ENCODE results near the gene GPR25. TPM values are rescaled to one million over a fixed set of nuclear protein-coding genes. Genes with fewer than 3 reads are reported as not detected.

GPR25 gene
- total and polyA plus RNA-seq, 10 of the 15 experiments (the other 5 are each of a cell fraction or from before 2014, with no cell fraction given), result not detected

GRCh38 chr1:200875416-200875815 is 2.6 kb downstream of the GPR25 start (continued):
- TF ChIP-seq E4F1 (IDR thresholded peaks at IDR 0.05; ENCODE audit: borderline replicate concordance, partially characterized antibody), result no peak
- no peak for TF ChIP-seq RFX5 (IDR thresholded peaks at IDR 0.05; ENCODE audit: low read depth, low read length)

- ChIA-PET CTCF (interaction anchor here (1.0 to 7.7 kb wide), 6 partner anchors 12 to 149 kb away, joined by 3 to 73 read pairs (median 10); partner anchors contain the start of gene INAVA), POLR2A (interaction anchor here (0.5 to 6.2 kb wide), 6 partner anchors 11 to 149 kb away, joined by 3 to 62 read pairs (median 10); no protein-coding TSS in a partner anchor), RAD21 (ENCODE audit: unreplicated experiment) (interaction anchor here (7.9 kb wide), 2 partner anchors 12 to 14 kb away, joined by 98 to 111 read pairs; partner anchors contain the start of gene INAVA), SMC1A (ENCODE audit: uncharacterized antibody, unreplicated experiment) (interaction anchor here (1.1 to 9.4 kb wide), 10 partner anchors 12 to 255 kb away, joined by 3 to 208 read pairs (median 7); partner anchors contain the start of gene INAVA)
- no peak overlapping the region for H2AFZ ChIP-seq (ENCODE audit: control insufficient read depth, low read depth, low read length)
- H3K4me1 ChIP-seq (ENCODE audit: control insufficient read depth, insufficient read depth, low read length), result peaks cover 17% of the 10 kb centered on the region
- WGBS (ENCODE audit: insufficient coverage, insufficient replicate concordance, low lambda C conversion rate, missing lambda C conversion rate), result 97% methylated on average over 3 of the region's 3 CpGs
- H3K4me2 ChIP-seq (ENCODE audit: control insufficient read depth, insufficient read depth), result no peak overlapping the region
- no peak overlapping the region for H3K9ac ChIP-seq (ENCODE audit: control insufficient read depth, insufficient read depth, low read length)
- FAIRE-seq, result no peak
- H3K79me2 ChIP-seq (ENCODE audit: control insufficient read depth, insufficient read depth, low read length), result no peaks in the 10 kb centered on the region
- no peaks in the 10 kb centered on the region for H3K9me3 ChIP-seq (replicated peaks; ENCODE audit: control insufficient read depth, insufficient read depth, low read length)
- no TSS peak for BruUV-seq (replicated peaks)
- in situ Hi-C loops (cut with MboI), result no loop called here
- H3K4me3 ChIP-seq, result no peak overlapping the region
- H3K27me3 ChIP-seq (replicated peaks in 1 of 2; ENCODE audit: control insufficient read depth in 2 of 2, insufficient read depth in 2 of 2, low read length in 1 of 2), result no peaks in the 10 kb centered on the region
- intact Hi-C loops (cut with micrococcal nuclease; ENCODE audit: unreplicated experiment), result no loop called here
- ATAC-seq, result no peak
- no peak overlapping the region for H3K27ac ChIP-seq (ENCODE audit: control insufficient read depth, insufficient read depth)
- no peaks in the 10 kb centered on the region for H4K20me1 ChIP-seq (ENCODE audit: control insufficient read depth, insufficient read depth)
- no peaks in the 10 kb centered on the region for H3K36me3 ChIP-seq (ENCODE audit: control insufficient read depth in 2 of 2, insufficient read depth in 2 of 2, low read length in 1 of 2)
- DNase-seq (ENCODE audit: low read depth, low spot score), result no peak
- no peak for TF ChIP-seq GABPA (IDR thresholded peaks at IDR 0.05; ENCODE audit: low read depth)
- no peak for TF ChIP-seq POLR2A (IDR thresholded peaks at IDR 0.05; ENCODE audit: low read depth, low read length)
- no peak for TF ChIP-seq ZZZ3 (IDR thresholded peaks at IDR 0.05; ENCODE audit: control insufficient read depth, insufficient read length, low read depth)
- no peak for TF ChIP-seq RELB (IDR thresholded peaks at IDR 0.05; ENCODE audit: low read depth)
- TF ChIP-seq TAF1 (IDR thresholded peaks at IDR 0.05; ENCODE audit: borderline replicate concordance, low read depth, low read length), result no peak
- no peak for TF ChIP-seq KDM1A (IDR thresholded peaks at IDR 0.05; ENCODE audit: borderline replicate concordance)
- no peak for TF ChIP-seq SREBF1 (IDR thresholded peaks at IDR 0.05; ENCODE audit: low read length)
- TF ChIP-seq CUX1 (IDR thresholded peaks at IDR 0.05; ENCODE audit: insufficient replicate concordance, low read depth, low read length), result no peak
- TF ChIP-seq NBN (IDR thresholded peaks at IDR 0.05), result no peak
- no peak for TF ChIP-seq CHD1 (IDR thresholded peaks at IDR 0.05; ENCODE audit: low read depth, low read length)
- no peak for TF ChIP-seq BMI1 (IDR thresholded peaks at IDR 0.05; ENCODE audit: borderline replicate concordance)
- no peak for TF ChIP-seq EGR1 (IDR thresholded peaks at IDR 0.05; ENCODE audit: borderline replicate concordance in 1 of 2, low read depth in 2 of 2, low read length in 2 of 2)
Observed at GRCh38 chr1:200877010-200877409, 4.2 kb downstream of the GPR25 start.
